OCI-LY7 (cell line): Measurements from ENCODE around the gene COL16A1. TPM values are rescaled to one million over a fixed set of nuclear protein-coding genes. Genes with fewer than 3 reads are reported as not detected.

Source experiments
- BruUV-seq: library from RNA; stranded (reverse); fragments of 400-500 nt; replicated peaks from 2 replicates; lab custom pipeline; 2021; lab: Mats Ljungman, UMichigan
- CTCF ChIA-PET: fragments of 300-600 bp; sonication (Branson Sonifier 250); formaldehyde crosslinking; loops from one replicate; lab custom pipeline; 2022; ENCODE audit warnings: antibody characterized with exemption; ENCODE audit not compliant: unreplicated experiment; lab: Charles Lee
- POLR2A ChIA-PET: fragments of 300-600 bp; sonication (Branson Sonifier 250); formaldehyde crosslinking; loops from one replicate; lab custom pipeline; 2022; ENCODE audit warnings: antibody characterized with exemption; lab: Charles Lee
- DNase-seq: peaks from one replicate; pipeline ENCODE4 v3.0.0-alpha.2; 2015; ENCODE audit warnings: low spot score
- H2AFZ ChIP-seq: fragments of 200-600 bp; sonication (generic), shearing (Covaris generic); 2 replicates; pipeline ENCODE4 v1.6.1; 2014; ENCODE audit warnings: mild to moderate bottlenecking, antibody characterized with exemption, low read length, moderate library complexity
- H3K27ac ChIP-seq: fragments of 200-600 bp; sonication (generic); 2 replicates; pipeline ENCODE4 v1.5.1; 2014; ENCODE audit warnings: mixed run types, low read depth, mild to moderate bottlenecking, moderate library complexity, low read length, inconsistent platforms; ENCODE audit not compliant: poor library complexity, severe bottlenecking
- H3K36me3 ChIP-seq: fragments of 200-600 bp; sonication (generic); 2 replicates; pipeline ENCODE4 v1.6.1; 2014; ENCODE audit warnings: mild to moderate bottlenecking, antibody characterized with exemption, low read length, moderate library complexity, mixed read lengths; ENCODE audit not compliant: insufficient read depth
- H3K4me1 ChIP-seq: fragments of 200-600 bp; sonication (generic); 2 replicates; pipeline ENCODE4 v1.5.1; 2014; ENCODE audit warnings: mild to moderate bottlenecking, low read length; ENCODE audit not compliant: insufficient read depth, poor library complexity, severe bottlenecking
- H3K4me2 ChIP-seq: fragments of 200-600 bp; sonication (generic); 2 replicates; pipeline ENCODE4 v1.6.1; 2014; ENCODE audit warnings: mild to moderate bottlenecking, low read length
- H3K4me3 ChIP-seq: fragments of 200-600 bp; sonication (generic); 2 replicates; pipeline ENCODE4 v1.5.1; 2014; ENCODE audit warnings: mild to moderate bottlenecking, low read depth, low read length; ENCODE audit not compliant: poor library complexity, severe bottlenecking
- H3K79me2 ChIP-seq: fragments of 200-600 bp; sonication (generic); 2 replicates; pipeline ENCODE4 v1.6.1; 2016; ENCODE audit warnings: low read depth, mild to moderate bottlenecking, low read length, moderate library complexity, mixed read lengths; ENCODE audit not compliant: insufficient read depth
- H3K9me2 ChIP-seq: fragments of 200-600 bp; sonication (generic); 2 replicates; pipeline ENCODE4 v1.6.1; 2016; ENCODE audit warnings: mild to moderate bottlenecking, low read length, mixed read lengths; ENCODE audit not compliant: insufficient read depth
- H3K9me3 ChIP-seq: fragments of 200-600 bp; sonication (generic); 2 replicates; pipeline ENCODE4 v1.6.1; 2014; ENCODE audit warnings: mild to moderate bottlenecking, mixed run types, low read length, mixed read lengths
- H4K20me1 ChIP-seq: fragments of 200-600 bp; sonication (generic); 2 replicates; pipeline ENCODE4 v1.6.1; 2014; ENCODE audit warnings: mild to moderate bottlenecking, antibody characterized with exemption, low read length, moderate library complexity, mixed read lengths; ENCODE audit not compliant: insufficient read depth
- CTCF ChIP-seq: fragments of 200-600 bp; sonication (generic); conservative IDR thresholded peaks from 2 replicates; pipeline ENCODE4 v1.5.1; 2014; ENCODE audit warnings: mild to moderate bottlenecking, antibody characterized with exemption, low read length, moderate library complexity, mixed read lengths
- EZH2phosphoT487 ChIP-seq: fragments of 200-600 bp; sonication (generic); IDR thresholded peaks from 2 replicates; pipeline ENCODE4 v1.6.1; 2018; ENCODE audit warnings: low read depth, borderline replicate concordance, mild to moderate bottlenecking, mixed run types, antibody characterized with exemption, low read length, moderate library complexity, mixed read lengths
- intact Hi-C: fragments of 100-400 bp; cut with micrococcal nuclease; formaldehyde crosslinking; loops from one replicate; pipeline ENCODE4 v1.10.0; 2022; ENCODE audit not compliant: unreplicated experiment
- total RNA-seq, 2 experiments: library from RNA; depleted of rRNA in 1 of 2; stranded (reverse); fragments of >200 nt in 1 of 2; shearing (Covaris generic) in 1 of 2; gene quantifications; 2 replicates each; pipeline ENCODE4 v1.2.3, GENCODE V29; 2014 to 2022

The COL16A1 gene
- total RNA-seq, 2 experiments from 2014 or later = not detected

GRCh38 chr1:31735571-31735970 lies 31.8 kb upstream of the COL16A1 start:
- no peaks in the 10 kb centered on the region for H3K79me2 ChIP-seq
- BruUV-seq = no TSS peak
- H3K4me2 ChIP-seq = no peak overlapping the region
- H3K4me3 ChIP-seq = no peak overlapping the region
- ChIA-PET CTCF (no interaction called here), POLR2A (no interaction called here)
- no peak overlapping the region for H2AFZ ChIP-seq
- H3K9me3 ChIP-seq = no peaks in the 10 kb centered on the region
- H4K20me1 ChIP-seq = no peaks in the 10 kb centered on the region
- no peak for TF ChIP-seq EZH2phosphoT487
- TF ChIP-seq CTCF = no peak
- H3K36me3 ChIP-seq = no peaks in the 10 kb centered on the region
- H3K4me1 ChIP-seq = peaks cover 15% of the 10 kb centered on the region
- no peak for DNase-seq
- H3K27ac ChIP-seq = no peak overlapping the region
- intact Hi-C loops = no loop called here
- H3K9me2 ChIP-seq = no peaks in the 10 kb centered on the region

GRCh38 chr1:31734582-31735107 lies 30.8 kb upstream of the COL16A1 start:
- no peak overlapping the region for H3K27ac ChIP-seq
- no peaks in the 10 kb centered on the region for H3K9me2 ChIP-seq
- no peak for TF ChIP-seq EZH2phosphoT487
- H2AFZ ChIP-seq = no peak overlapping the region
- H3K79me2 ChIP-seq = no peaks in the 10 kb centered on the region
- no peak overlapping the region for H3K4me3 ChIP-seq
- DNase-seq = no peak
- no peaks in the 10 kb centered on the region for H3K36me3 ChIP-seq
- ChIA-PET POLR2A (interaction anchor here (0.5 kb wide), 1 partner anchor 230 kb away, joined by 3 read pairs; no protein-coding TSS in a partner anchor), CTCF (interaction anchor here (1.5 kb wide), 1 partner anchor 11 kb away, joined by 7 read pairs; no protein-coding TSS in a partner anchor)
- H3K9me3 ChIP-seq = no peaks in the 10 kb centered on the region
- no peak overlapping the region for H3K4me2 ChIP-seq
- H4K20me1 ChIP-seq = no peaks in the 10 kb centered on the region
- intact Hi-C loops = no loop called here
- BruUV-seq = no TSS peak
- peaks cover 10% of the 10 kb centered on the region for H3K4me1 ChIP-seq

- DNase-seq = no peak
- CTCF ChIA-PET = interaction anchor here (1.5 kb wide), 1 partner anchor 12 kb away, joined by 7 read pairs; no protein-coding TSS in a partner anchor
- Histone ChIP-seq H4K20me1 (no peaks in the 10 kb centered on the region), H3K27ac (no peak overlapping the region), H3K4me1 (no peaks in the 10 kb centered on the region), H2AFZ (no peak overlapping the region), H3K9me3 (no peaks in the 10 kb centered on the region), H3K4me2 (no peak overlapping the region), H3K9me2 (no peaks in the 10 kb centered on the region), H3K4me3 (no peak overlapping the region), H3K36me3 (no peaks in the 10 kb centered on the region), H3K79me2 (no peaks in the 10 kb centered on the region)
- POLR2A ChIA-PET = no interaction called here
- intact Hi-C loops = no loop called here
- TF ChIP-seq CTCF (no peak), EZH2phosphoT487 (no peak)
- no TSS peak for BruUV-seq
Measured at GRCh38 chr1:31733389-31734219, 29.8 kb upstream of the COL16A1 start.
